HepG2 (cell line): ENCODE results near the gene ZNF507. TPM values are rescaled to one million over a fixed set of nuclear protein-coding genes. Genes with fewer than 3 reads are reported as not detected.
A peak's percentile ranks its signal among the peaks of the same experiment; 100 is the strongest.

Experiments used
- DR1 ChIP-seq: sonication (generic); formaldehyde crosslinking; IDR thresholded peaks from 2 replicates; pipeline ENCODE4 v1.8.0; 2021; ENCODE audit warnings: mild to moderate bottlenecking, missing genetic modification reagents, inconsistent platforms
- KLF13 ChIP-seq: sonication (generic); formaldehyde crosslinking; IDR thresholded peaks from 2 replicates; pipeline ENCODE4 v1.4.0; 2020; ENCODE audit warnings: mild to moderate bottlenecking, missing genetic modification reagents
- MTA3 ChIP-seq: sonication (generic); formaldehyde crosslinking; IDR thresholded peaks from 2 replicates; pipeline ENCODE4 v1.4.0; 2020; ENCODE audit warnings: missing genetic modification reagents
- REXO4 ChIP-seq: sonication (generic); formaldehyde crosslinking; IDR thresholded peaks from 2 replicates; pipeline ENCODE4 v1.8.0; 2022; ENCODE audit warnings: missing genetic modification reagents, mild to moderate bottlenecking, borderline replicate concordance
- SOX13 ChIP-seq, 3 experiments: fragments of 450-650 bp in 1 of 3; sonication (generic) in 1 of 3; formaldehyde crosslinking in 1 of 3; IDR thresholded peaks in 2 of 3; conservative IDR thresholded peaks in 1 of 3; 2 replicates each; pipeline versions ENCODE4 v1.5.0 to v1.6.1; 2016 to 2020; ENCODE audit warnings: antibody characterized with exemption in 1 of 3, mild to moderate bottlenecking in 1 of 3, missing compliant biosample characterization in 1 of 3, missing genetic modification reagents in 1 of 3, moderate library complexity in 1 of 3
- TAF15 ChIP-seq: fragments of 200-400 bp; formaldehyde crosslinking; IDR thresholded peaks from one replicate; pipeline ENCODE4 v1.6.1; 2018; ENCODE audit warnings: mild to moderate bottlenecking, low read depth, low read length; ENCODE audit not compliant: poor library complexity, severe bottlenecking
- ZBTB20 ChIP-seq: sonication (generic); formaldehyde crosslinking; IDR thresholded peaks from 2 replicates; pipeline ENCODE4 v1.8.1; 2023; ENCODE audit warnings: missing genetic modification reagents, low read depth, mild to moderate bottlenecking, borderline replicate concordance
- ZNF274 ChIP-seq: sonication (generic); formaldehyde crosslinking; IDR thresholded peaks from 2 replicates; pipeline ENCODE4 v1.5.1; 2020; ENCODE audit warnings: mild to moderate bottlenecking, missing genetic modification reagents
- ZNF562 ChIP-seq: sonication (generic); formaldehyde crosslinking; IDR thresholded peaks from 2 replicates; pipeline ENCODE4 v1.8.0; 2022; ENCODE audit warnings: missing genetic modification reagents, borderline replicate concordance
- ZNF569 ChIP-seq: sonication (generic); formaldehyde crosslinking; IDR thresholded peaks from 2 replicates; pipeline ENCODE4 v1.5.0; 2020; ENCODE audit warnings: mild to moderate bottlenecking, missing genetic modification reagents, moderate library complexity, borderline replicate concordance
- ZNF589 ChIP-seq: sonication (generic); formaldehyde crosslinking; conservative IDR thresholded peaks from 2 replicates; pipeline ENCODE4 v1.8.0; 2022; ENCODE audit warnings: mild to moderate bottlenecking, moderate library complexity, missing genetic modification reagents
- ZNF644 ChIP-seq: IDR thresholded peaks from 2 replicates; pipeline ENCODE4 v1.6.1; 2016; ENCODE audit warnings: low read depth
- ZSCAN25 ChIP-seq: sonication (generic); formaldehyde crosslinking; IDR thresholded peaks from 2 replicates; pipeline ENCODE4 v1.8.0; 2022; ENCODE audit warnings: mild to moderate bottlenecking, missing genetic modification reagents
- polyA plus RNA-seq, 8 experiments: library from polyadenylated mRNA; depleted of rRNA in 3 of 8; stranded (reverse) in 7 of 8; unstranded in 1 of 8; fragments of >200 nt; fragmentation: Illumina TruSeq in 4 of 8; extraction: Trizol in 4 of 8; gene quantifications; 2 replicates each; pipeline versions ENCODE4 v1.2.1 to v1.2.3, GENCODE V29; 2011 to 2016; ENCODE audit warnings: low read depth in 4 of 8, missing spikeins in 1 of 8, mixed read lengths in 1 of 8; ENCODE audit not compliant: insufficient read depth in 1 of 8
- total RNA-seq, 5 experiments: library from RNA; depleted of rRNA; stranded (reverse); fragments of >200 nt; fragmentation: Illumina TruSeq; extraction: Trizol; gene quantifications; 2 replicates each; pipeline ENCODE4 v1.2.3, GENCODE V29; 2016; ENCODE audit warnings: low read depth in 1 of 5
- TF ChIP-seq, protein P1 (sequence below): sonication (generic); formaldehyde crosslinking; IDR thresholded peaks from 2 replicates; pipeline ENCODE4 v1.4.0; 2020; ENCODE audit warnings: missing genetic modification reagents
- TF ChIP-seq, protein P2 (sequence below): sonication (generic); formaldehyde crosslinking; IDR thresholded peaks from 2 replicates; pipeline ENCODE4 v1.4.0; 2020; ENCODE audit warnings: mild to moderate bottlenecking, missing genetic modification reagents
- TF ChIP-seq, protein P3 (sequence below): sonication (generic); formaldehyde crosslinking; IDR thresholded peaks from 2 replicates; pipeline ENCODE4 v1.5.0; 2020; ENCODE audit warnings: mild to moderate bottlenecking, missing genetic modification reagents

The ZNF507 gene
- total and polyA plus RNA-seq, 2 of the 13 experiments (the other 11 are each of a cell fraction or from before 2014, with no cell fraction given) = 7.3 to 10.9 TPM

DNA sequence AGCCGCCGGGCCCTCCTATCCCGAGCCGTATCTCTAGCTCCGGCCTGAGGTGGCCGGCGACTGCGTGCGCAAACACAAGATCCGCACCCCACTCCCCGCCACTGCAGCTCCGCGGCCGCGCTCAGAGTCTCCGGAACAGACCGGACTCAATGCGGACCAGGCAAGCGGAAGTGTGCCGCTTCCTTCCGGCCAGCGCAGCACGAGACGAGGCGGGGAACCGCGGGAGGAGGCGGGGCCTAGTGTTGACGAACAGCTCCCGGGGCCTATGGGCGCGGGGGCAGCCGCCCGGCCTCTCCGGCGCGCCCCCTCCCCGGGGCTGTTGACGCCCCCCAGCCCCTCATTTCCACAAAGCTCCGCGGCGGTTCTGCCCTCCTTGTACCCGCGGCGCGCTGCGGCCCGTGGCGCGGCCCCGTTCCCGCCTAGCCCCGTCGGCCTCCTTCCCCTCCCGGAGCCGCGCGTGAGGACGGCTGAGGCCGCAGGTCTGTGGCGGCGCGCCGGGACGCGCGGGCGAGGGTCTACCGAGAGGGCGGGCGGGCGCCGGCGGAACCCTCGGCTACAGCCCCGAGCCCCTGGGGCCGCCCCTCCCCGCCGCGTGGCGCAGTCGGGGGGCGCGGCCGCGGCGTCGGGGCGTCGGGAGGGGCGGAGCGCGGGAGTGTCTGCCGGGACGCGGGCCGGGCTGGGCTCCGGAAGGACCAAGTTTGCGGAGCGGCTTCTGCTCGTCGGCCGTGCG lies 60.2 kb downstream of the ZNF507 start, which contains the start of gene DPY19L3 (continued):
- TF ChIP-seq, protein P1, sequence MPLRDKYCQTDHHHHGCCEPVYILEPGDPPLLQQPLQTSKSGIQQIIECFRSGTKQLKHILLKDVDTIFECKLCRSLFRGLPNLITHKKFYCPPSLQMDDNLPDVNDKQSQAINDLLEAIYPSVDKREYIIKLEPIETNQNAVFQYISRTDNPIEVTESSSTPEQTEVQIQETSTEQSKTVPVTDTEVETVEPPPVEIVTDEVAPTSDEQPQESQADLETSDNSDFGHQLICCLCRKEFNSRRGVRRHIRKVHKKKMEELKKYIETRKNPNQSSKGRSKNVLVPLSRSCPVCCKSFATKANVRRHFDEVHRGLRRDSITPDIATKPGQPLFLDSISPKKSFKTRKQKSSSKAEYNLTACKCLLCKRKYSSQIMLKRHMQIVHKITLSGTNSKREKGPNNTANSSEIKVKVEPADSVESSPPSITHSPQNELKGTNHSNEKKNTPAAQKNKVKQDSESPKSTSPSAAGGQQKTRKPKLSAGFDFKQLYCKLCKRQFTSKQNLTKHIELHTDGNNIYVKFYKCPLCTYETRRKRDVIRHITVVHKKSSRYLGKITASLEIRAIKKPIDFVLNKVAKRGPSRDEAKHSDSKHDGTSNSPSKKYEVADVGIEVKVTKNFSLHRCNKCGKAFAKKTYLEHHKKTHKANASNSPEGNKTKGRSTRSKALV (CRISPR knock-in tag) = no peak
- TF ChIP-seq TAF15 (peak; percentile 46), SOX13 (IDR thresholded peaks at IDR 0.05) (no peak), SOX13 (CRISPR knock-in tag; conservative IDR thresholded peaks at IDR 0.05 in 1 of 2, IDR thresholded peaks at IDR 0.05 in 1 of 2) (peak in 1 of 2 experiments; percentile 51; a peak in 1 of 4 replicates), ZSCAN25 (CRISPR knock-in tag) (no peak; the same call in 1 of the 2 replicates), MTA3 (CRISPR knock-in tag) (no peak), ZNF644 (CRISPR knock-in tag) (no peak), ZNF589 (CRISPR knock-in tag) (peak; percentile 82; the same call in 1 of the 2 replicates), KLF13 (CRISPR knock-in tag) (no peak), ZBTB20 (CRISPR knock-in tag) (0 out of 2 replicates have a peak, but pooled peaks have one; percentile 14), ZNF274 (CRISPR knock-in tag) (0 out of 2 replicates have a peak, but pooled peaks have one; percentile 44), ZNF562 (no peak), DR1 (CRISPR knock-in tag) (peak; percentile 44; the same call in 1 of the 2 replicates), REXO4 (no peak; the same call in 1 of the 2 replicates), ZNF569 (CRISPR knock-in tag) (no peak)
- TF ChIP-seq, protein P2, sequence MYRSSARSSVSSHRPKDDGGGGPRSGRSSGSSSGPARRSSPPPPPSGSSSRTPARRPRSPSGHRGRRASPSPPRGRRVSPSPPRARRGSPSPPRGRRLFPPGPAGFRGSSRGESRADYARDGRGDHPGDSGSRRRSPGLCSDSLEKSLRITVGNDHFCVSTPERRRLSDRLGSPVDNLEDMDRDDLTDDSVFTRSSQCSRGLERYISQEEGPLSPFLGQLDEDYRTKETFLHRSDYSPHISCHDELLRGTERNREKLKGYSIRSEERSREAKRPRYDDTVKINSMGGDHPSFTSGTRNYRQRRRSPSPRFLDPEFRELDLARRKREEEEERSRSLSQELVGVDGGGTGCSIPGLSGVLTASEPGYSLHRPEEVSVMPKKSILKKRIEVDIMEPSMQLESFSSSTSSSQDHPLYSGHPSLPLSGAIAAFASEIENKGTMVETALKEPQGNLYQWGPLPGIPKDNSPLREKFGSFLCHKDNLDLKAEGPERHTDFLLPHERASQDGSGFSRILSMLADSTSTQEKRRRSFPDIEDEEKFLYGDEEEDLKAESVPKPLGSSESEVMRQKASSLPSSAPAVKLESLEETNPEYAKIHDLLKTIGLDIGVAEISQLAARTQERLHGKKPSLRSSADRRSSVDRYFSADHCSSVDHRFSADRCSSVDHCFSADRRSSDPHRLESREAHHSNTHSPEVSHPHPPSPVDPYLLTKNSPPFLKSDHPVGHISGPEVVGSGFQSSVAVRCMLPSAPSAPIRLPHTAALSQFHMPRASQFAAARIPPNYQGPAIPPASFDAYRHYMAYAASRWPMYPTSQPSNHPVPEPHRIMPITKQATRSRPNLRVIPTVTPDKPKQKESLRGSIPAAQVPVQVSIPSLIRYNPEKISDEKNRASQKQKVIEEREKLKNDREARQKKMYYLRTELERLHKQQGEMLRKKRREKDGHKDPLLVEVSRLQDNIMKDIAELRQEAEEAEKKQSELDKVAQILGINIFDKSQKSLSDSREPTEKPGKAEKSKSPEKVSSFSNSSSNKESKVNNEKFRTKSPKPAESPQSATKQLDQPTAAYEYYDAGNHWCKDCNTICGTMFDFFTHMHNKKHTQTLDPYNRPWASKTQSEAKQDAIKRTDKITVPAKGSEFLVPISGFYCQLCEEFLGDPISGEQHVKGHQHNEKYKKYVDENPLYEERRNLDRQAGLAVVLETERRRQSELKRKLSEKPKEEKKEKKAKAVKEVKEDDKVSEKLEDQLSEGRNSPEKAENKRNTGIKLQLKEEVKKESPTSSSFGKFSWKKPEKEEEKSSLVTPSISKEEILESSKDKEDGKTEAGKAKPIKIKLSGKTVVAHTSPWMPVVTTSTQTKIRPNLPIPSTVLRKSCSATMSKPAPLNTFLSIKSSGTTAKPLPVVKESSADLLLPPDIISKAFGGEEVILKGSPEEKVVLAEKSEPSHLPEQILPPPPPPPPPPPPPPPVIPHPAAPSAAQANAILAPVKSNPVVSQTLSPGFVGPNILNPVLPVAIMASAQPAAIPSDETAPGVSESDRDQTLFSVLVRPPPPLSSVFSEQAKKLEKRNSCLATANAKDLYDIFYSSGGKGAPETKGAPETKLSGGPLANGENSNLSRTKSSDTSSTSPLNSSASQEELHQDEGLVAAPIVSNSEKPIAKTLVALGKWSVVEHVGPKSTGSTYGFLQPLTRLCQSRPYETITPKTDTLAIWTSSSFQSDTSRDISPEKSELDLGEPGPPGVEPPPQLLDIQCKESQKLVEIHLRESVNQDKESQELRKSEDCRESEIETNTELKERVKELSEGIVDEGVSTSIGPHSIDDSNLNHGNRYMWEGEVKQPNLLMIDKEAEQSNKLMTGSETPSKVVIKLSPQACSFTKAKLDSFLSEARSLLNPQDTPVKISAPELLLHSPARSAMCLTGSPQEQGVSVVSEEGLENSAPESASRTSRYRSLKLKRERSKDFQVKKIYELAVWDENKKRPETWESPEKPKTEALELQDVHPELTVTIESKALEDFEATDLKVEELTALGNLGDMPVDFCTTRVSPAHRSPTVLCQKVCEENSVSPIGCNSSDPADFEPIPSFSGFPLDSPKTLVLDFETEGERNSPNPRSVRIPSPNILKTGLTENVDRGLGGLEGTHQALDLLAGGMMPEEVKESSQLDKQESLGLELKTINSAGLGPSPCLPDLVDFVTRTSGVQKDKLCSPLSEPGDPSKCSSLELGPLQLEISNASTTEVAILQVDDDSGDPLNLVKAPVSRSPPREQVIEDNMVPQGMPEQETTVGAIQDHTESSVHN (CRISPR knock-in tag) = no peak
- TF ChIP-seq, protein P3, sequence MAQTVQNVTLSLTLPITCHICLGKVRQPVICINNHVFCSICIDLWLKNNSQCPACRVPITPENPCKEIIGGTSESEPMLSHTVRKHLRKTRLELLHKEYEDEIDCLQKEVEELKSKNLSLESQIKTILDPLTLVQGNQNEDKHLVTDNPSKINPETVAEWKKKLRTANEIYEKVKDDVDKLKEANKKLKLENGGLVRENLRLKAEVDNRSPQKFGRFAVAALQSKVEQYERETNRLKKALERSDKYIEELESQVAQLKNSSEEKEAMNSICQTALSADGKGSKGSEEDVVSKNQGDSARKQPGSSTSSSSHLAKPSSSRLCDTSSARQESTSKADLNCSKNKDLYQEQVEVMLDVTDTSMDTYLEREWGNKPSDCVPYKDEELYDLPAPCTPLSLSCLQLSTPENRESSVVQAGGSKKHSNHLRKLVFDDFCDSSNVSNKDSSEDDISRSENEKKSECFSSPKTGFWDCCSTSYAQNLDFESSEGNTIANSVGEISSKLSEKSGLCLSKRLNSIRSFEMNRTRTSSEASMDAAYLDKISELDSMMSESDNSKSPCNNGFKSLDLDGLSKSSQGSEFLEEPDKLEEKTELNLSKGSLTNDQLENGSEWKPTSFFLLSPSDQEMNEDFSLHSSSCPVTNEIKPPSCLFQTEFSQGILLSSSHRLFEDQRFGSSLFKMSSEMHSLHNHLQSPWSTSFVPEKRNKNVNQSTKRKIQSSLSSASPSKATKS (CRISPR knock-in tag) = no peak
